H9 (cell line): ENCODE measurements around the gene FBXL7. TPM values are rescaled to one million over a fixed set of nuclear protein-coding genes. Genes with fewer than 3 reads are reported as not detected.

Experiments used
- DNase-seq: peaks from one replicate; pipeline ENCODE4 v3.0.0-alpha.2; 2017
- H2AFZ ChIP-seq: one replicate; pipeline ENCODE4 v1.6.1; 2013; ENCODE audit warnings: mild to moderate bottlenecking, low read length, control low read depth, moderate library complexity
- H2AK5ac ChIP-seq: 2 replicates; pipeline ENCODE4 v1.6.1; 2013; ENCODE audit warnings: low read length, control low read depth, mixed read lengths; ENCODE audit not compliant: insufficient read length
- H2BK120ac ChIP-seq: one replicate; pipeline ENCODE4 v1.6.1; 2013; ENCODE audit warnings: low read depth, mild to moderate bottlenecking, low read length, control low read depth, inconsistent platforms; ENCODE audit not compliant: poor library complexity, severe bottlenecking
- H2BK12ac ChIP-seq: 2 replicates; pipeline ENCODE4 v1.6.1; 2013; ENCODE audit warnings: low read length, control low read depth, mixed read lengths, low read depth; ENCODE audit not compliant: insufficient read length
- H2BK15ac ChIP-seq: 2 replicates; pipeline ENCODE4 v1.6.1; 2013; ENCODE audit warnings: low read depth, low read length, control low read depth
- H2BK20ac ChIP-seq: one replicate; pipeline ENCODE4 v1.6.1; 2013; ENCODE audit warnings: low read depth, mild to moderate bottlenecking, low read length, control low read depth, inconsistent platforms; ENCODE audit not compliant: poor library complexity, severe bottlenecking
- H2BK5ac ChIP-seq: 2 replicates; pipeline ENCODE4 v1.6.1; 2013; ENCODE audit warnings: low read length, control low read depth, mixed read lengths; ENCODE audit not compliant: insufficient read length
- H3K14ac ChIP-seq: 2 replicates; pipeline ENCODE4 v1.6.1; 2013; ENCODE audit warnings: low read length, control low read depth; ENCODE audit not compliant: insufficient read depth
- H3K18ac ChIP-seq: 2 replicates; pipeline ENCODE4 v1.6.1; 2013; ENCODE audit warnings: low read depth, mild to moderate bottlenecking, mixed read lengths, low read length, control low read depth; ENCODE audit not compliant: insufficient read length
- H3K23ac ChIP-seq: 2 replicates; pipeline ENCODE4 v1.6.1; 2013; ENCODE audit warnings: low read length, control low read depth, mixed read lengths, low read depth; ENCODE audit not compliant: insufficient read length
- H3K23me2 ChIP-seq: 2 replicates; pipeline ENCODE4 v1.6.1; 2013; ENCODE audit warnings: low read depth, mild to moderate bottlenecking, mixed read lengths, low read length, control low read depth; ENCODE audit not compliant: insufficient read length, poor library complexity, severe bottlenecking
- H3K27ac ChIP-seq: 2 replicates; pipeline ENCODE4 v1.5.1; 2013; ENCODE audit warnings: low read length, control low read depth, mixed read lengths, low read depth; ENCODE audit not compliant: insufficient read length
- H3K27me3 ChIP-seq: 2 replicates; pipeline ENCODE4 v1.6.1; 2013; ENCODE audit warnings: low read length, control low read depth, inconsistent platforms; ENCODE audit not compliant: insufficient read depth
- H3K4ac ChIP-seq: 2 replicates; pipeline ENCODE4 v1.6.1; 2013; ENCODE audit warnings: low read depth, mild to moderate bottlenecking, control low read depth, inconsistent platforms, low read length, moderate library complexity
- H3K4me1 ChIP-seq: 2 replicates; pipeline ENCODE4 v1.6.1; 2013; ENCODE audit warnings: low read length, control low read depth, inconsistent platforms; ENCODE audit not compliant: insufficient read depth
- H3K4me2 ChIP-seq: 2 replicates; pipeline ENCODE4 v1.6.1; 2013; ENCODE audit warnings: low read length, control low read depth, mixed read lengths; ENCODE audit not compliant: insufficient read length, insufficient read depth
- H3K56ac ChIP-seq: 2 replicates; pipeline ENCODE4 v1.6.1; 2013; ENCODE audit warnings: low read depth, mild to moderate bottlenecking, mixed read lengths, low read length, control low read depth; ENCODE audit not compliant: insufficient read length
- H3K79me1 ChIP-seq: 2 replicates; pipeline ENCODE4 v1.6.1; 2013; ENCODE audit warnings: low read depth, mild to moderate bottlenecking, moderate library complexity, low read length, control low read depth, inconsistent platforms; ENCODE audit not compliant: insufficient read depth, poor library complexity, severe bottlenecking
- H3K79me2 ChIP-seq: 2 replicates; pipeline ENCODE4 v1.6.1; 2013; ENCODE audit warnings: low read length, control low read depth, inconsistent platforms; ENCODE audit not compliant: insufficient read depth
- H3K9ac ChIP-seq: 2 replicates; pipeline ENCODE4 v1.6.1; 2013; ENCODE audit warnings: low read length, control low read depth, mixed read lengths; ENCODE audit not compliant: insufficient read length; ENCODE audit errors: extremely low read depth
- H3K9me3 ChIP-seq: one replicate; pipeline ENCODE4 v1.6.1; 2013; ENCODE audit warnings: low read depth, low read length, inconsistent platforms; ENCODE audit not compliant: control insufficient read depth
- H3T11ph ChIP-seq: one replicate; pipeline ENCODE4 v1.6.1; 2013; ENCODE audit warnings: mild to moderate bottlenecking, low read length, control low read depth, inconsistent platforms
- H4K20me1 ChIP-seq: one replicate; pipeline ENCODE4 v1.6.1; 2013; ENCODE audit not compliant: control insufficient read depth, insufficient read length, insufficient read depth
- H4K5ac ChIP-seq: 2 replicates; pipeline ENCODE4 v1.6.1; 2013; ENCODE audit warnings: low read depth, mild to moderate bottlenecking, mixed read lengths, low read length, control low read depth; ENCODE audit not compliant: insufficient read length
- H4K8ac ChIP-seq: replicated peaks from 2 replicates; pipeline ENCODE4 v1.6.1; 2013; ENCODE audit warnings: low read length, control low read depth, mixed read lengths, low read depth; ENCODE audit not compliant: insufficient read length
- H4K91ac ChIP-seq: 2 replicates; pipeline ENCODE4 v1.6.1; 2013; ENCODE audit warnings: low read depth, mild to moderate bottlenecking, moderate library complexity, mixed read lengths, low read length, control low read depth; ENCODE audit not compliant: insufficient read length
- H3K27ac Mint-ChIP-seq, 3 experiments: 2 replicates in 2 of 3; 3 replicates in 1 of 3; pipeline ENCODE4 v1.8.0; 2020 to 2021; ENCODE audit warnings: mixed read lengths in 3 of 3, mild to moderate bottlenecking in 1 of 3, moderate library complexity in 1 of 3
- H3K27me3 Mint-ChIP-seq: 2 replicates; pipeline ENCODE4 v1.8.0; 2021; ENCODE audit warnings: low read depth, mild to moderate bottlenecking, moderate library complexity, mixed read lengths
- H3K36me3 Mint-ChIP-seq, 3 experiments: 2 replicates in 2 of 3; 3 replicates in 1 of 3; pipeline ENCODE4 v1.8.0; 2020 to 2021; ENCODE audit warnings: low read depth in 3 of 3, mixed read lengths in 3 of 3; ENCODE audit not compliant: insufficient read depth in 1 of 3
- H3K4me1 Mint-ChIP-seq, 2 experiments: 2 replicates each; pipeline ENCODE4 v1.8.0; 2020; ENCODE audit warnings: mixed read lengths in 2 of 2
- H3K4me3 Mint-ChIP-seq, 2 experiments: 2 replicates in 1 of 2; 3 replicates in 1 of 2; pipeline ENCODE4 v1.8.0; 2020 to 2021; ENCODE audit warnings: mild to moderate bottlenecking in 2 of 2, mixed read lengths in 2 of 2, moderate library complexity in 1 of 2
- H3K9me3 Mint-ChIP-seq, 2 experiments: 2 replicates in 1 of 2; 3 replicates in 1 of 2; pipeline ENCODE4 v1.8.0; 2020; ENCODE audit warnings: mild to moderate bottlenecking in 2 of 2, mixed read lengths in 2 of 2, moderate library complexity in 1 of 2
- CTCF ChIP-seq: fragments of 200-600 bp; sonication (generic); conservative IDR thresholded peaks from 3 replicates; pipeline ENCODE4 v1.8.0; 2021; ENCODE audit warnings: antibody characterized with exemption, mild to moderate bottlenecking
- WGBS: extraction: QIAGEN DNeasy Blood & Tissue Kit; methylation state at CpG from one replicate; pipeline ENCODE4 v1.1.7; 2013; ENCODE audit warnings: missing lambda C conversion rate, low lambda C conversion rate, mixed read lengths; ENCODE audit not compliant: insufficient read length; ENCODE audit errors: extremely low coverage; 5-methylcytosine and 5-hydroxymethylcytosine counted together
- total RNA-seq: library from RNA; stranded (reverse); gene quantifications from 2 replicates; pipeline ENCODE4 v1.2.1, GENCODE V29; 2021

Gene FBXL7
- total RNA-seq, 1 experiment from 2014 or later: 14.6 TPM

- Mint-ChIP-seq H3K4me3 (no peak overlapping the region), H3K9me3 (no peaks in the 10 kb centered on the region; a peak in 1 of 5 replicates), H3K27ac (peak overlapping the region in 1 of 3 experiments; percentile 50; a peak in 2 of 7 replicates), H3K27me3 (no peaks in the 10 kb centered on the region), H3K36me3 (peaks cover 0 to 1% (median 0%) of the 10 kb centered on the region in 3 experiments; a peak in 1 of 7 replicates), H3K4me1 (peaks cover 30 to 32% of the 10 kb centered on the region in 2 experiments)
- H3K18ac ChIP-seq: no peak overlapping the region
- peaks cover 4% of the 10 kb centered on the region; the same call in 1 of the 2 replicates for H3K4me1 ChIP-seq
- no peaks in the 10 kb centered on the region for H4K20me1 ChIP-seq
- no peak overlapping the region for H2BK20ac ChIP-seq
- H3K23ac ChIP-seq: no peak overlapping the region
- no peak overlapping the region for H2AK5ac ChIP-seq
- H3T11ph ChIP-seq: no peak overlapping the region
- no peak overlapping the region for H3K4me2 ChIP-seq
- H2BK5ac ChIP-seq: no peak overlapping the region
- H3K79me1 ChIP-seq: no peaks in the 10 kb centered on the region
- no peaks in the 10 kb centered on the region for H3K27me3 ChIP-seq
- H3K23me2 ChIP-seq: no peaks in the 10 kb centered on the region
- H4K8ac ChIP-seq: no peak overlapping the region
- peaks cover 2% of the 10 kb centered on the region; the same call in 1 of the 2 replicates for H3K79me2 ChIP-seq
- no peak overlapping the region for H2BK12ac ChIP-seq
- no peak overlapping the region for H3K14ac ChIP-seq
- no peak overlapping the region for H4K5ac ChIP-seq
- no peaks in the 10 kb centered on the region for H3K9me3 ChIP-seq
- no peak overlapping the region for H3K27ac ChIP-seq
- DNase-seq: no peak
- no CpG with 5 or more reads among the region's 4 CpGs for WGBS
- H2BK120ac ChIP-seq: no peak overlapping the region
- TF ChIP-seq CTCF: no peak
- H2AFZ ChIP-seq: no peak overlapping the region
- no peak overlapping the region for H4K91ac ChIP-seq
- no peak overlapping the region for H2BK15ac ChIP-seq
- H3K4ac ChIP-seq: no peak overlapping the region
- H3K56ac ChIP-seq: no peak overlapping the region
- H3K9ac ChIP-seq: no peak overlapping the region
Observed at GRCh38 chr5:15695215-15695731, 195.3 kb downstream of the FBXL7 start.
